ENCODE data around the gene PDGFD.

The PDGFD gene

DNA sequence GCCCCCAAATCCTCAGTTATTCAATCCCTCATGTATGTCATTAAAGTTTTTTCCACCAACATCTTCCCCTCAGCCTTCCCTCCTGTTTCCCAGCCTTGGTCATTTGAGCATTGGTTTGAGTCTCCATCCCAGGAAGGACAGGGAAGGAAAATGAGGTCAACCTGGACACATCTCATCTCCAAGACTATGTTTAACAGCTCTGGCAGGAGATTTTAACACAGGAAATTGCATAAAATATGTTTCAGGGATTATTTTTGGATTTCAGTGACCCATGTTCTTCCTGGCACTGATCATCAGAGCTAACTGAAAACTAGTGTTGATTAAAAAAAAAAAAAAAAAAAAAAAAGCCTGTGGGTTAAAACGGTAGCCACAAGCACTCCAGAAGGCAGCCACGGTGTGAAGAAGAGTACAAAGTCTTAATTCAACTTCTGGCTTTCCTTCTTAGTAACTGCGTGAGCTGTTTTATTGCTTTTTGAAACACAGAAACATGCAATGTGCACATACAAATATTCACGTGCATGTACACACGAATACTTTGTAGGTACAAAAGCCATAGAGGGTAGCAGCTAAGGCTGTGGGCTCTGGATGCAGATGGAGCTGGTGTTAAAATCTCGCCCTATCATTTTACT, 291.9 kb downstream of the PDGFD start:
- DNase-seq = no peak

DNA sequence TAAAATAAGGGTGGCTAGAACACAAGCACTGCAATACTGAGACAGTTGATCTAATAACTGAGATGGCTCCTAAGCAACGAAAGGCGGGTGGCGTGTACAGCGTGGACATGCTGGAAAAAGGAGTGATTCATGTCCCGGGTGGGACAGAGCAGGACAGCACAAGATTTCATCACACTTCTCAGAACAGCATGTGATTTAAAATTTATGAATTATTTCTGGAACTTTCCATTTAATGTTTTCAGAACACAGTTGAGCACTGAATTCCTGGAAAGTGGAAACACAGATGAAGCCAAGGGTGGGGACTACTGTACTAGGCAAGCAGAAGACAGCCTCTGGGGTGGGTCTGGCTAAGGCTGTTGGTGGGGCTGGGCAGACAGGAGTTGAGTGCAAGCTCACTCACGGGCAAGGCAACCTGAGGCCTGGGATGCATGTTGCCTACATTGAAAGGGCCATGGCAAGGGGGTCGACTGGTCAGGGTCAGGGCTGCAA, 293.1 kb downstream of the PDGFD start:
- no peak for DNase-seq

DNA sequence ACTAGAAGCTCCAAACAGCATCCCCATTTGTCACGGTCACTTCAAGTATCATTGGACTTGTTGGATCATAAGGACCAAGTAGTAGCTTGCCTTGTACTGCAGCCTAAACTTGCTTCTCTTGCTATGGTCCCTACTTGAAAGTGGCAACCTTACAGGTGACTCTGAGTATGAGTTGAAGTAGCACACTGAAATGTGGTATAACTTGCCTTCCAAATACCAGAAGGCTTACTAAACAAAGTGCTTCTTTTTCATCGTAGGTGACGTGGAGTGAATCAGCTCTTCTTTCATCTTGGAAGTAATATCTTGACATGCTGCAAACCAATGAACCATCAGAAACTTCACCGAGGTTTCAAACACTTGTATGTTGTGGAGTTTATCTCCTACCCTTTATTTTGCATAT, 296.5 kb downstream of the PDGFD start:
- no peak for DNase-seq

DNA sequence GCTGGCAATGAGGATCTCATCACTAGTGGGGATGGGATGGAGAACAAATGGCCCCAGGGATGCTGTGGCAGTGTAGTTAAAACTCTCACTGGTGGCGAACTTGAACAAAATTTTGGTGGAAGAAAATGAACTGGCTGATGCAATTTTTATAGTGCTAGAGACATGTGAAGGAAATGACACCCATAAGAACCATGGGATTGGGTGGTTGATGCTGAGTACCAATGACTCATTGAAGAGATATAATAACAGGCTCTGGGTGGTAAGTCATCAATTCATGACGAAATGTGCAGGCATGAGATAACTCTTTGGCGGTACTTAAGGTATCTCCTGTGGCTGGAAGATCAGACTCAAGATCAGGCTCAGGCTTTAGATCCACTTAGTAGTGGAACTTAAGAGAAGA, 300.4 kb downstream of the PDGFD start:
- no peak for DNase-seq

DNA sequence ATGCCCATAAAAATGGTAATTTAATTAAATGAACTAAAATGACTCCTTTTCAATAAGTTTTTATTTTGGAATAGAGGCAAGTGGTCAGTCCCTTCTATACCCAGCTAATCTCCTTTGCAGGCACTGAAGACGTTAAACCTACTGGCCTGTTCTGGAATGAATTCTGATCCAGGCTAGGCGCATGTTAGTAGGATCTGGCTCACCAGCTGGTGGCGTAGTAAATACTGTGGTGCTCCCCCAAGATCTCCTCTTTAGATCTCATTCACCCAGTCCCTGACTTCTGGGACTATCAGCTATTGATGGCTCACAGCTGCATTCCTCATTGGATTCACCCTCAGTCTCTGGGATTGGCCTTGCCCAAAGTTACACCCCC, 301.2 kb downstream of the PDGFD start:
- no peak for DNase-seq

DNA sequence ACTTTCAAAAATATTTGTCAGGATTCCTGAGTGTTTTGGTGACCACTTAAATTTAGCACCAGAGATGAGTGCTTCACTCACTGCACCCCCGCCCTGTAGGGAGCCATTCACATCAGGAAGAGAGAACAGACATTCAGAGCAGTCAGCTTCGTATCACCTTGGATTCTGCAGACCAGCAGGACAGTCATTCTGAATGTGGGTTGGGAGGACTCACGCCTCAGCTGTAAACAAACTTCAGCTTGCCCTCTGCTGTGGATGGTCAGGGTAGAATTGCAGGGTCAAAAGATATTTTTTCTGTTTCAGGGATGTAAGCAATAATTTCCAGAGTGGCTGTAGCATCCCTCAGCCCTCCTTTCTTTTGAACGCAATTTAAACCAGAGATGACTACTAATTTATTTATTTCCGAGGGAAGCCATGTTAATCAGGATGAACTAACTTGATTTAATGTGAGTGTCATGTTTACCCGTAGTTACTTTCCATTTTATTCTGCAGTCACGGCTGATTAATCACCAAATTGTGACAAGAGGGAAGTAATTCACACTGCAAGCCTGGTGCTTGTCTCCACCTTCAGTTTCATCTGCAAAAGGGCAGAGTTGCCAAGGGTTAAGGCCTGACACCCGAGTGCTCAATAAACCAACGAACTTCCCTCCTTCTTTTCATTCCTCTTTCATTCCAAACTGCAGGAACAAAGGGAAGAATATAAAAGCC, 301.7 kb downstream of the PDGFD start:
- DNase-seq = no peak

Data from stimulated activated CD4-positive, alpha-beta T cell treated with anti-CD3 and anti-CD28 coated beads, Interleukin-1b, Interleukin-23, amount 100 ng/mL, for 48 hours (primary cell).